Adrenal gland (tissue), 12 donors: ENCODE measurements around the gene SH3GLB1. TPM values are rescaled to one million over a fixed set of nuclear protein-coding genes. Genes with fewer than 3 reads are reported as not detected.

Experiments
- DNase-seq, 7 donors: peaks; one replicate each; pipeline ENCODE4 v3.0.0-alpha.2; 2019 to 2020
- H3K27ac ChIP-seq, 5 donors: fragments of 200-600 bp; sonication (generic) in 4 of 5; 1 replicate in 3 of 5; 2 replicates in 2 of 5; pipeline versions ENCODE4 v1.5.1 to v1.8.0; 2016 to 2020; ENCODE audit warnings: mild to moderate bottlenecking in 1 of 5
- H3K27me3 ChIP-seq: fragments of 200-600 bp; 2 replicates; pipeline ENCODE4 v1.8.0; 2021
- H3K36me3 ChIP-seq, 2 donors: fragments of 200-600 bp; replicated peaks in 1 of 2; 1 replicate in 1 of 2; 2 replicates in 1 of 2; pipeline versions ENCODE4 v1.5.1 to v1.8.0; 2018 to 2022
- H3K4me1 ChIP-seq, 2 donors: fragments of 200-600 bp; replicated peaks in 1 of 2; 1 replicate in 1 of 2; 2 replicates in 1 of 2; pipeline versions ENCODE4 v1.5.1 to v1.8.0; 2018 to 2021
- H3K4me3 ChIP-seq, 4 donors: fragments of 200-600 bp; sonication (generic) in 3 of 4; one replicate each; pipeline ENCODE4 v1.5.1; 2016 to 2018
- H3K9me3 ChIP-seq, 3 donors: fragments of 200-600 bp; sonication (generic) in 1 of 3; replicated peaks in 1 of 3; 1 replicate in 2 of 3; 2 replicates in 1 of 3; pipeline versions ENCODE4 v1.5.1 to v1.8.0; 2016 to 2021
- POLR2A ChIP-seq, 2 donors: fragments of 450-650 bp; IDR thresholded peaks; one replicate each; pipeline ENCODE4 v1.6.1; 2017; ENCODE audit warnings: antibody characterized with exemption in 2 of 2, mild to moderate bottlenecking in 2 of 2, moderate library complexity in 1 of 2
- WGBS, 4 donors: extraction: QIAGEN DNeasy Blood & Tissue Kit in 2 of 4; methylation state at CpG; one replicate each; pipeline versions ENCODE4 v1.1.5 to v1.1.7; 2013 to 2017; 5-methylcytosine and 5-hydroxymethylcytosine counted together
- intact Hi-C, 2 donors: fragments of 100-400 bp; cut with DNase I; formaldehyde crosslinking; loops; one replicate each; pipeline versions ENCODE4 v1.14.1 to v1.15.0; 2022 to 2023
- polyA plus RNA-seq, 3 donors: library from polyadenylated mRNA; stranded (reverse); fragments of 200-250 nt in 2 of 3; fragments of 350-450 nt in 1 of 3; fragmentation: Illumina TruSeq in 1 of 3; extraction: RNeasy Lipid Tissue Mini Kit (QIAGEN cat#74804) in 1 of 3; gene quantifications; one replicate each; pipeline ENCODE4 v1.2.3, GENCODE V29; 2013 to 2014
- total RNA-seq, 9 donors: library from RNA; depleted of rRNA in 4 of 9; stranded (reverse); fragments of >200 nt in 4 of 9; fragments of 120-200 nt in 1 of 9; fragmentation: NEBNext Ultra II Directional in 1 of 9; extraction: Animal tissue kit (Norgen Biotek cat#: 25700) in 1 of 9; gene quantifications; one replicate each; pipeline versions ENCODE4 v1.1.0 to v1.2.4, GENCODE V29; 2013 to 2023
- TF ChIP-seq, protein P1 (sequence below), 6 experiments: fragments of 450-650 bp in 4 of 6; fragments of 200-600 bp in 2 of 6; sonication (generic) in 1 of 6; IDR thresholded peaks; 1 replicate in 5 of 6; 2 replicates in 1 of 6; pipeline versions ENCODE4 v1.5.1 to v1.8.0; 2016 to 2021; ENCODE audit warnings: antibody characterized with exemption in 6 of 6, mild to moderate bottlenecking in 2 of 6, moderate library complexity in 1 of 6
- donor health status: healthy with polysubstance abuse.
- donor health status: Bipolar disorder and iron deficiency.
- donor health status: DM: yes; HTN: yes; CAD: no.
- donor health status: DM: no; HTN: no; CAD: no.
- donor health status: DM: no; HTN: no; CAD: no.
- donor health status: DM: yes; HTN: yes; CAD: no.

The SH3GLB1 gene
- total and polyA plus RNA-seq, 12 donors, result 22.5 to 105 (median 51.3) TPM

DNA sequence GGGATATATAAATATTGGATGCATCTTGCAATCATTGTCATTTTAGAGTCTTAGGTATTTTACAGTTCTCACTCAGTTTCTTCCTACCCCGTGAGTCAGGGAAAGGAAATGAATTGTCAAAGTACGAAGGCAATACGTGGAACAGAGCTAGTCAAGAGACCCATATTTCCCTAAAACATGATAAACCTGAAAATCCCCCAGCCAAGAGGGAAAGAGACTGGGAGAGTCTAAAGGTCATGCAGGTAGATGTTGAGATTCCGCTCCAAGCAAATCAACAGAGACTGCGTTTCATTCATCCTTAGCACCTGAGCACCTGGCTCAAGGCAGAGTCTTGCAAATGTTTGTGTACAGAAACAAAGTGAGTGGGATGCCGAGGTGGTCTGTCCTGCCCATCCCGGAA lies 58.0 kb downstream of the SH3GLB1 start:
- TF ChIP-seq POLR2A (IDR thresholded peaks at IDR 0.05), result no peak
- TF ChIP-seq, protein P1, sequence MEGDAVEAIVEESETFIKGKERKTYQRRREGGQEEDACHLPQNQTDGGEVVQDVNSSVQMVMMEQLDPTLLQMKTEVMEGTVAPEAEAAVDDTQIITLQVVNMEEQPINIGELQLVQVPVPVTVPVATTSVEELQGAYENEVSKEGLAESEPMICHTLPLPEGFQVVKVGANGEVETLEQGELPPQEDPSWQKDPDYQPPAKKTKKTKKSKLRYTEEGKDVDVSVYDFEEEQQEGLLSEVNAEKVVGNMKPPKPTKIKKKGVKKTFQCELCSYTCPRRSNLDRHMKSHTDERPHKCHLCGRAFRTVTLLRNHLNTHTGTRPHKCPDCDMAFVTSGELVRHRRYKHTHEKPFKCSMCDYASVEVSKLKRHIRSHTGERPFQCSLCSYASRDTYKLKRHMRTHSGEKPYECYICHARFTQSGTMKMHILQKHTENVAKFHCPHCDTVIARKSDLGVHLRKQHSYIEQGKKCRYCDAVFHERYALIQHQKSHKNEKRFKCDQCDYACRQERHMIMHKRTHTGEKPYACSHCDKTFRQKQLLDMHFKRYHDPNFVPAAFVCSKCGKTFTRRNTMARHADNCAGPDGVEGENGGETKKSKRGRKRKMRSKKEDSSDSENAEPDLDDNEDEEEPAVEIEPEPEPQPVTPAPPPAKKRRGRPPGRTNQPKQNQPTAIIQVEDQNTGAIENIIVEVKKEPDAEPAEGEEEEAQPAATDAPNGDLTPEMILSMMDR (IDR thresholded peaks at IDR 0.05), result no peak
- DNase-seq, result no peak
- no peak overlapping the region for H3K27ac ChIP-seq
- 80 to 94% (median 89%) methylated on average over 7 of the region's 7 CpGs for WGBS, 4 donors
- no peaks in the 10 kb centered on the region for H3K36me3 ChIP-seq
- H3K4me3 ChIP-seq, result no peak overlapping the region
- no peaks in the 10 kb centered on the region for H3K27me3 ChIP-seq
- no peaks in the 10 kb centered on the region for H3K9me3 ChIP-seq
- peaks cover 0 to 6% of the 10 kb centered on the region in 2 donors for H3K4me1 ChIP-seq
- intact Hi-C loops, result no loop called here

DNA sequence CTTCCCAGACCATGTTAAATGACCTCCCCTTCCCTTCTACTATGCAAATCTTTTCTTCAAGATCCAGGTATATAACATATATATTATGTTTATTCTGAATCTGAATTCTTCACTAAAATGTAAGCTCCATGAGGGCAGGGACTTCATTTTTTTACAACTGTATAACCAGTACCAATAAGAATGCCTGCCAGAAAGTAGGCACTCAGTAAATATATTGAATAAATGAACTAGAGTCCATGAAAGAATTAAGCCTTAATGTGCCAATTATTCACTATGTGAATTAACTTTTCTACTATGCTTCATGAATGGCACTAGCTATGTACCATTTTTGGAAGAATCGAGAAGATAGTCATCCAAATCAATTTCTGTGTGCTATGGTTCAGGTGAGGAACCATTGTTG lies 60.1 kb downstream of the SH3GLB1 start:
- Histone ChIP-seq H3K4me3 (no peak overlapping the region), H3K27me3 (no peaks in the 10 kb centered on the region), H3K36me3 (no peaks in the 10 kb centered on the region), H3K27ac (no peak overlapping the region), H3K4me1 (peaks cover 0 to 6% of the 10 kb centered on the region in 2 donors), H3K9me3 (no peaks in the 10 kb centered on the region)
- TF ChIP-seq, protein P1 (IDR thresholded peaks at IDR 0.05), result no peak
- no peak for TF ChIP-seq POLR2A (IDR thresholded peaks at IDR 0.05)
- WGBS, 4 donors, result 70 to 85% (median 81%) methylated on average over 1 of the region's 1 CpG
- no peak for DNase-seq
- intact Hi-C loops, result no loop called here

DNA sequence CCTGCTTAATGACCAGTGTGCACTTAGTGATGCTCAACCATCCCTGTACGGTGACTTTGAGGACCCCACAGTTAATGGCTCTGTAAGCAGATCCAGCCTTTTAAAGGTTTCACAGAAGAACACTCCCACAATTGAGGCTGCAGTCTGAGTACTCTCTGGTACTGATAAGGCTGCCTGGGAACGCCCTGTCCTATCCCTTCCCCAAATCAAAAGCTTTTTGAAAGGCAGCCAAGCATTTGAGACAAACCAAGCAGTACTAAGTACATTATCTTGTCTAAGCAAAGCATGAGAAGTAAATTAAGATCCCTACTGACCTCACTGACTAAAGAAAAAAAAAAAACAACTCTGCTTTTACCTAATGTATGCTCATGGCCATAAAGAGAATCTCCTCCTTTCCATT lies 60.7 kb downstream of the SH3GLB1 start:
- WGBS, 4 donors, result 7 to 48% (median 34%) methylated on average over 1 to 2 of the region's 2 CpGs
- peak in 2 of 7 donors; percentile 30 to 42 for DNase-seq

DNA sequence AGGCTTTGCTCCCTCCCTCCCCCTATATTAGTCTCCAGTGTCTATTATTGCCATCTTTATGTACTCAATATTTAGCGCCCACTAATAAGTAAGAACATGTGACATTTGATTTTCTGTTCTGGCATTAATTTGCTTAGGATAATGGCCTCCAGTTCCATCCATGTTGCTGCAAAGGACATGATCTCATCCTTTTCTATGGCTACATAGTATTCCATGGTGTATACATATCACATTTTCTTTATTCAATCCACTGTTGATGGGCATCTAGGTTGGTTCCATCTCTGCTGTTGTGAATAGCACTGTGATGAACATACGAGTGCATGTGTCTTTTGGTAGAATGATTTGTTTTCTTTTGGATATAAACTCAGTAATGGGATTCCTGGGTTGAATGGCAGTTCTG lies 61.3 kb downstream of the SH3GLB1 start:
- 80 to 92% (median 86%) methylated on average over 2 of the region's 2 CpGs for WGBS, 4 donors
- no peak for TF ChIP-seq POLR2A (IDR thresholded peaks at IDR 0.05)
- TF ChIP-seq, protein P1 (IDR thresholded peaks at IDR 0.05), result no peak
- intact Hi-C loops, result no loop called here

More for the DNA sequence above, 60.7 kb downstream of the SH3GLB1 start:
- Histone ChIP-seq H3K9me3 (no peaks in the 10 kb centered on the region), H3K36me3 (no peaks in the 10 kb centered on the region), H3K27me3 (no peaks in the 10 kb centered on the region), H3K27ac (no peak overlapping the region), H3K4me3 (no peak overlapping the region), H3K4me1 (peaks cover 0 to 6% of the 10 kb centered on the region in 2 donors)
- intact Hi-C loops, result no loop called here
- no peak for TF ChIP-seq POLR2A (IDR thresholded peaks at IDR 0.05)
- TF ChIP-seq, protein P1 (IDR thresholded peaks at IDR 0.05), result no peak

More for the DNA sequence above, 61.3 kb downstream of the SH3GLB1 start:
- DNase-seq, result no peak
- peaks cover 0 to 6% of the 10 kb centered on the region in 2 donors for H3K4me1 ChIP-seq
- H3K9me3 ChIP-seq, result no peaks in the 10 kb centered on the region
- H3K4me3 ChIP-seq, result no peak overlapping the region
- no peaks in the 10 kb centered on the region for H3K27me3 ChIP-seq
- no peaks in the 10 kb centered on the region for H3K36me3 ChIP-seq
- no peak overlapping the region for H3K27ac ChIP-seq
